ENCODE data around the gene ECE1.

Gene ECE1

GRCh38 chr1:21255943-21256320 is 34.3 kb downstream of the ECE1 start:
- no peak for TF ChIP-seq TEAD4 (IDR thresholded peaks at IDR 0.05)
- no peak for TF ChIP-seq YY1 (IDR thresholded peaks at IDR 0.05; ENCODE audit: low read depth)
- no peak for TF ChIP-seq FOXM1 (IDR thresholded peaks at IDR 0.05; ENCODE audit: borderline replicate concordance, low read depth)
- TF ChIP-seq EGR1 (IDR thresholded peaks at IDR 0.05), result no peak
- no peak for TF ChIP-seq TCF12 (IDR thresholded peaks at IDR 0.05; ENCODE audit: low read depth)
- TF ChIP-seq ZBTB7A (IDR thresholded peaks at IDR 0.05; ENCODE audit: low read depth), result no peak
- no peak for TF ChIP-seq REST (IDR thresholded peaks at IDR 0.05; ENCODE audit: low read depth)
- TF ChIP-seq USF1 (IDR thresholded peaks at IDR 0.05), result no peak
- no peak for TF ChIP-seq CREB1 (IDR thresholded peaks at IDR 0.05; ENCODE audit: low read depth)
- TF ChIP-seq NFIC (IDR thresholded peaks at IDR 0.05), result no peak
- TF ChIP-seq RAD21 (IDR thresholded peaks at IDR 0.05; ENCODE audit: low read depth), result no peak
- no peak for TF ChIP-seq CEBPB (IDR thresholded peaks at IDR 0.05)
- TF ChIP-seq EP300 (IDR thresholded peaks at IDR 0.05; ENCODE audit: borderline replicate concordance), result no peak
- no peak for TF ChIP-seq TAF1 (IDR thresholded peaks at IDR 0.05; ENCODE audit: low read depth)
- TF ChIP-seq MAX (IDR thresholded peaks at IDR 0.05), result no peak

GRCh38 chr1:21255284-21255942 is 34.9 kb downstream of the ECE1 start:
- no peak for TF ChIP-seq TCF12 (IDR thresholded peaks at IDR 0.05; ENCODE audit: low read depth)
- peak; percentile 96 for TF ChIP-seq RAD21 (IDR thresholded peaks at IDR 0.05; ENCODE audit: low read depth)

GRCh38 chr1:21254335-21254951 is 35.8 kb downstream of the ECE1 start:
- TF ChIP-seq YY1 (IDR thresholded peaks at IDR 0.05; ENCODE audit: low read depth), result no peak

- no peak for TF ChIP-seq FOXM1 (IDR thresholded peaks at IDR 0.05; ENCODE audit: borderline replicate concordance, low read depth)
- TF ChIP-seq YY1 (IDR thresholded peaks at IDR 0.05; ENCODE audit: low read depth), result no peak
- no peak for TF ChIP-seq MAX (IDR thresholded peaks at IDR 0.05)
- 0 out of 2 replicates have a peak, but pooled peaks have one; percentile 48 for TF ChIP-seq NFIC (IDR thresholded peaks at IDR 0.05)
- no peak for TF ChIP-seq EP300 (IDR thresholded peaks at IDR 0.05; ENCODE audit: borderline replicate concordance)
Observed at GRCh38 chr1:21251773-21252471, 38.3 kb downstream of the ECE1 start.

GRCh38 chr1:21249940-21250493 is 40.2 kb downstream of the ECE1 start:
- no peak for TF ChIP-seq TEAD4 (IDR thresholded peaks at IDR 0.05)
- no peak for TF ChIP-seq TCF12 (IDR thresholded peaks at IDR 0.05; ENCODE audit: low read depth)
- no peak for TF ChIP-seq CEBPB (IDR thresholded peaks at IDR 0.05)
- no peak for TF ChIP-seq TAF1 (IDR thresholded peaks at IDR 0.05; ENCODE audit: low read depth)
- no peak for TF ChIP-seq REST (IDR thresholded peaks at IDR 0.05; ENCODE audit: low read depth)
- TF ChIP-seq ZBTB7A (IDR thresholded peaks at IDR 0.05; ENCODE audit: low read depth), result no peak
- TF ChIP-seq RAD21 (IDR thresholded peaks at IDR 0.05; ENCODE audit: low read depth), result no peak
- no peak for TF ChIP-seq MAX (IDR thresholded peaks at IDR 0.05)
- TF ChIP-seq EGR1 (IDR thresholded peaks at IDR 0.05), result no peak
- no peak for TF ChIP-seq EP300 (IDR thresholded peaks at IDR 0.05; ENCODE audit: borderline replicate concordance)
- TF ChIP-seq USF1 (IDR thresholded peaks at IDR 0.05), result no peak
- TF ChIP-seq NFIC (IDR thresholded peaks at IDR 0.05), result no peak
- TF ChIP-seq YY1 (IDR thresholded peaks at IDR 0.05; ENCODE audit: low read depth), result no peak
- TF ChIP-seq FOXM1 (IDR thresholded peaks at IDR 0.05; ENCODE audit: borderline replicate concordance, low read depth), result no peak
- TF ChIP-seq CREB1 (IDR thresholded peaks at IDR 0.05; ENCODE audit: low read depth), result no peak
